Measurements from ENCODE around the gene PDE4B.

The PDE4B gene

DNA sequence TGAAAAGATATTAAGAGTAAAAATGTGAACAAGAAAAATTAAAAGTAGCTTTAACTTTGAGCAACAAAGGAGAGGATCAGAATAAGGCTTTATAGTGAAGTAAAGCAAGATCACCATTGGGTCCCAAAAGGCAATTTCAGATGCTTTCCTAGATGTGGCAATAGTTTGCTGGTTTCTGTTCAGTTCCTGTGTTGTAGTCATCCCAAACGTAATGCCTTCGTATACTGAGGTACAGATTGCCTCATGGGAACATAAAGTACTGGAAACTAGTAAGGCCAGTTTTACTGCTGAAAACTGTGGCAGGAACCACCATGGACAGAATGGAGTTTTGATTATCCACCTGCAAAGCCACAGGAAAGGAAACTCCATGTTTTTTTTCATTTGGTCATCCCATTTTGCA is 457.8 kb downstream of the PDE4B start:
- in situ Hi-C loops (cut with HindIII; ENCODE audit: low pct_ligation_motif_present, low sequenced_read_pairs), result loop anchor here (10.0 kb wide), 1 partner anchor 204 kb away; no protein-coding TSS in a partner anchor
- H3K4me3 ChIP-seq (ENCODE audit: low read depth, low read length), result no peak overlapping the region
- no peak overlapping the region for H3K27ac ChIP-seq
- no peaks in the 10 kb centered on the region for H3K36me3 ChIP-seq (replicated peaks)
- H3K27me3 ChIP-seq (replicated peaks), result no peaks in the 10 kb centered on the region
- DNase-seq, result peak; percentile 17
- TF ChIP-seq, protein P1, sequence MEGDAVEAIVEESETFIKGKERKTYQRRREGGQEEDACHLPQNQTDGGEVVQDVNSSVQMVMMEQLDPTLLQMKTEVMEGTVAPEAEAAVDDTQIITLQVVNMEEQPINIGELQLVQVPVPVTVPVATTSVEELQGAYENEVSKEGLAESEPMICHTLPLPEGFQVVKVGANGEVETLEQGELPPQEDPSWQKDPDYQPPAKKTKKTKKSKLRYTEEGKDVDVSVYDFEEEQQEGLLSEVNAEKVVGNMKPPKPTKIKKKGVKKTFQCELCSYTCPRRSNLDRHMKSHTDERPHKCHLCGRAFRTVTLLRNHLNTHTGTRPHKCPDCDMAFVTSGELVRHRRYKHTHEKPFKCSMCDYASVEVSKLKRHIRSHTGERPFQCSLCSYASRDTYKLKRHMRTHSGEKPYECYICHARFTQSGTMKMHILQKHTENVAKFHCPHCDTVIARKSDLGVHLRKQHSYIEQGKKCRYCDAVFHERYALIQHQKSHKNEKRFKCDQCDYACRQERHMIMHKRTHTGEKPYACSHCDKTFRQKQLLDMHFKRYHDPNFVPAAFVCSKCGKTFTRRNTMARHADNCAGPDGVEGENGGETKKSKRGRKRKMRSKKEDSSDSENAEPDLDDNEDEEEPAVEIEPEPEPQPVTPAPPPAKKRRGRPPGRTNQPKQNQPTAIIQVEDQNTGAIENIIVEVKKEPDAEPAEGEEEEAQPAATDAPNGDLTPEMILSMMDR (IDR thresholded peaks at IDR 0.05; ENCODE audit: low read depth, low read length, missing control alignments), result no peak

DNA sequence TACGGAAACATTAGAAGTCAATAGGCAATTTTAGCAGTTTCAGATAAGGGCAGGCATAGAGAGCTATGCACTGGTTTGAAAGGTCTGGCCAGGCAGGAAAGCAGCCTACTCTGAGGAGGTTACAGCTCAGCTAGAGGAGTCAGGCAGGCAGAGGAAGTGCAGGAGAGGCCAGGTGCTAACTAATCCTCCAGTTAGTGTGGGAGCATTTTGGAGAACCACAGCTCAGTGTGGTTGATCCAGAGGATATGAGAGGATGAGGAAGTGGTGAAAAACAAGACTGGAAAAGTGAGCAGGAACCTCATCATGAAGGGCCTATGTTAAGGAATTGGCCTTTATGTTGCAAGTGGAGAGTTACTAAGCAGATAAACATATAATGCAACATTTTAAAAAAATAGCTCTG is 458.9 kb downstream of the PDE4B start:
- Histone ChIP-seq H3K4me3 (ENCODE audit: low read depth, low read length) (no peak overlapping the region), H3K27me3 (replicated peaks) (no peaks in the 10 kb centered on the region), H3K36me3 (replicated peaks) (no peaks in the 10 kb centered on the region), H3K27ac (no peak overlapping the region)
- TF ChIP-seq, protein P1 (IDR thresholded peaks at IDR 0.05; ENCODE audit: low read depth, low read length, missing control alignments), result no peak
- in situ Hi-C loops (cut with HindIII; ENCODE audit: low pct_ligation_motif_present, low sequenced_read_pairs), result loop anchor here (10.0 kb wide), 1 partner anchor 203 kb away; no protein-coding TSS in a partner anchor
- DNase-seq, result no peak

DNA sequence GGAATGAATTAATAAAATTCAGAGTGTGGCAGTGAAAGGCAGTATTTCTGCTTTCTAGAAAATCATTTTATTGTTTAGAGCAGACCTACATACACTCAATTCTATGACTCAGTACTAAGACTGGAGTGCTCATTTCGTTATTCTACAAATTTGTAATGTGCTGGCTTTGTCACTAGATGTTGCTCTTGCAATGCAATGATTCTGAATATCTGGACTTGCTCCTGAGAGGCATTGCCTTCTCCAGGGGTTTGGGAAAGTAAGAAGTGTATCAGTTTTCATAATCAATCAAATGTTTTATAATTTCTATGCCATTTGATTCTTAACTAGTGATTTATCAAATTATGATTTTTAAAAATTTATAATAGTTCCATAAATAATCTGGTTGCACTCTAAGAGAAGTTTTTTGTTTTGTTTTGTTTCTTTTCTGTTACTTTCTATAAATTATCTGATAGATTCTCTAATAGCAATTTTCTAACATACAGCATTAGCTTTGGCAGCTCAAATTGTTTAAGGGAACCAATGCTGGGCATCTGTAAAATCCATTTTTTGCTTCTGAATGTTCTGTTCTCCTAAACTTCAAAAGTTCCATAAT is 460.7 kb downstream of the PDE4B start:
- in situ Hi-C loops (cut with HindIII; ENCODE audit: low pct_ligation_motif_present, low sequenced_read_pairs), result loop anchor here (10.0 kb wide), 1 partner anchor 201 kb away; no protein-coding TSS in a partner anchor
- TF ChIP-seq, protein P1 (IDR thresholded peaks at IDR 0.05; ENCODE audit: low read depth, low read length, missing control alignments), result peak; percentile 76
- no peaks in the 10 kb centered on the region for H3K36me3 ChIP-seq (replicated peaks)
- DNase-seq, result peak; percentile 63
- H3K27ac ChIP-seq, result no peak overlapping the region
- no peaks in the 10 kb centered on the region for H3K27me3 ChIP-seq (replicated peaks)
- H3K4me3 ChIP-seq (ENCODE audit: low read depth, low read length), result no peak overlapping the region

GRCh38 chr1:66254785-66255184 is 462.1 kb downstream of the PDE4B start:
- in situ Hi-C loops (cut with HindIII; ENCODE audit: low pct_ligation_motif_present, low sequenced_read_pairs), result loop anchor here (10.0 kb wide), 1 partner anchor 200 kb away; no protein-coding TSS in a partner anchor
- Histone ChIP-seq H3K4me3 (ENCODE audit: low read depth, low read length) (no peak overlapping the region), H3K27me3 (replicated peaks) (no peaks in the 10 kb centered on the region), H3K27ac (no peak overlapping the region), H3K36me3 (replicated peaks) (no peaks in the 10 kb centered on the region)
- no peak for DNase-seq
- TF ChIP-seq, protein P1 (IDR thresholded peaks at IDR 0.05; ENCODE audit: low read depth, low read length, missing control alignments), result no peak

DNA sequence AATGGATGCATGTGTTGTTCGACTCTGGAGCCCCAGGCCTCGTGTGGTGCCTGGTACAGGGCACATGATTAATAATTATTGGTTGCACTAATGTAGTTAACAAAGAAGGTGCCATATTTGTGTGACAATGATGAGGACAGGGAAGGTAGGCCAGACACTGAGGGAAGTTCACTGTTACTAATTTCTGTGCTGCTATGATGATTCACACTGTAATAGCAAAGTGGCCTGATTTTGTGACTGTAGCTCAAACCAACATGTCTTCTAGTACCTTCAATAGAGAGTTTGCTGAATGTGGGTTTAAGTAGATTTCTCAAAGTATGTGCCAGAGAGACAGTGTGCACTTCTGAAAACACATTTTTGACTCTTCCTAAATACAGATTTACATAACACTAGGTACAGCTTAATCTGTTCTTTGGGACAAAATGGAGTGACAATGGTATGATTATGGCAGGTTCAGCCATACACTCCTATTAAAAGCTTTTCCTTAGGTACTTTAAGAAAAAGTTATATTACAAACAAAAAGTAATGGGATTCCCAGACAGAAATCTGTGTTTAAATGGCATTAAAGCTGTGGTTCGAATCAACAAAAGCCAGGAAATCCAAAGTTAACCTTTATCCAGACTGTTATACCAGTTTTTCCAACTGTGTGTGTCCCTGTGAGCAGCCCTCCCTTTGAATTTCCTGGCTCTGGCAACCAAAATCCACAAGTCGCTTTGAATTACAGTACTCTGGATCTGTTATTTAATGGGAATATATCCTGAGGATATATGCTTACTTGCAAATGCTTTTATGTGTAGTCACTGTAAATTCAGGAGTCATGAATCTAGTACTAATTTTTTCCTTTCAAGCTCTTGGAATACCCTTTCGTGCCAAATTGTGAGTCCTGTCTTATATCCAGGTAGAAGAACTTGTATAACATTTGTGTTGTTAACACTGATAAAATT is 464.2 kb downstream of the PDE4B start:
- no peaks in the 10 kb centered on the region for H3K36me3 ChIP-seq (replicated peaks)
- DNase-seq, result no peak
- TF ChIP-seq, protein P1 (IDR thresholded peaks at IDR 0.05; ENCODE audit: low read depth, low read length, missing control alignments), result no peak
- in situ Hi-C loops (cut with HindIII; ENCODE audit: low pct_ligation_motif_present, low sequenced_read_pairs), result loop anchor here (10.0 kb wide), 1 partner anchor 198 kb away; no protein-coding TSS in a partner anchor
- H3K4me3 ChIP-seq (ENCODE audit: low read depth, low read length), result no peak overlapping the region
- no peaks in the 10 kb centered on the region for H3K27me3 ChIP-seq (replicated peaks)
- no peak overlapping the region for H3K27ac ChIP-seq
